ENCODE results near the gene RALGPS2. TPM values are rescaled to one million over a fixed set of nuclear protein-coding genes. Genes with fewer than 3 reads are reported as not detected.

The RALGPS2 gene
- polyA plus RNA-seq, 1 donor: 25.5 TPM

DNA sequence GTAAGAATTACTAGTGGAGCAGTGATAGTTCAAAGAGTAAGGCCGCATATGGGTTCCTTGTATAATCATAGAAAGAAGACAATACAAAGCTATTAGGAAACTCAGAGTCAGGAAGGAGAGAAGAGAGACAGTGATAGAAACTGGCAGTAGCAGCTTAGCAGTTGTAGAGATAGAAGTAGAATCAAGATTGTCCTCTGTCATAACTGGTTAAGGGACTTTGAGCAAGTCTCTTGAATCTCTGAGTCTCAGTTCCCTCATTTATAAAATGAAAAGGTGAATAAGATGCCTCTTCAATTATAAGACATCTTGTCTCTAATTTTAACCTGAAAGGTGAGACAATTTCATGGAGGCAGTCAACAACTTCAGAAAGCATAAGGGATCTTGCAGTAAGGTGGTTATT is 6.5 kb upstream of the RALGPS2 start:
- no peak for DNase-seq
- Histone ChIP-seq H3K27me3 (ENCODE audit: control insufficient read depth, insufficient read depth, low read length) (no peaks in the 10 kb centered on the region), H3K9me3 (ENCODE audit: control insufficient read depth, low read depth, low read length) (no peaks in the 10 kb centered on the region), H3K36me3 (ENCODE audit: control insufficient read depth, insufficient read depth, low read length) (no peaks in the 10 kb centered on the region), H3K4me3 (ENCODE audit: low read length) (no peak overlapping the region), H3K4me1 (ENCODE audit: control insufficient read depth, insufficient read depth, low read length) (no peaks in the 10 kb centered on the region), H3K27ac (ENCODE audit: low read length) (no peak overlapping the region)
- WGBS (ENCODE audit: insufficient coverage, low lambda C conversion rate): no CpG with 5 or more reads among the region's 1 CpG

- WGBS (ENCODE audit: insufficient coverage, low lambda C conversion rate): no CpG with 5 or more reads among the region's 3 CpGs
- no peaks in the 10 kb centered on the region for H3K27me3 ChIP-seq (ENCODE audit: control insufficient read depth, insufficient read depth, low read length)
- no peaks in the 10 kb centered on the region for H3K36me3 ChIP-seq (ENCODE audit: control insufficient read depth, insufficient read depth, low read length)
- no peaks in the 10 kb centered on the region for H3K9me3 ChIP-seq (ENCODE audit: control insufficient read depth, low read depth, low read length)
- peak in 1 of 2 donors; percentile 34 for DNase-seq
- no peak overlapping the region for H3K27ac ChIP-seq (ENCODE audit: low read length)
- peaks cover 9% of the 10 kb centered on the region for H3K4me1 ChIP-seq (ENCODE audit: control insufficient read depth, insufficient read depth, low read length)
- no peak overlapping the region for H3K4me3 ChIP-seq (ENCODE audit: low read length)
Measured at GRCh38 chr1:178723546-178723945, 1.5 kb upstream of the RALGPS2 start.

- H3K4me1 ChIP-seq (ENCODE audit: control insufficient read depth, insufficient read depth, low read length): peaks cover 9% of the 10 kb centered on the region
- no peaks in the 10 kb centered on the region for H3K36me3 ChIP-seq (ENCODE audit: control insufficient read depth, insufficient read depth, low read length)
- WGBS (ENCODE audit: insufficient coverage, low lambda C conversion rate): no CpG with 5 or more reads among the region's 5 CpGs
- no peaks in the 10 kb centered on the region for H3K27me3 ChIP-seq (ENCODE audit: control insufficient read depth, insufficient read depth, low read length)
- peak overlapping the region; percentile 83 for H3K4me3 ChIP-seq (ENCODE audit: low read length)
- no peaks in the 10 kb centered on the region for H3K9me3 ChIP-seq (ENCODE audit: control insufficient read depth, low read depth, low read length)
- no peak for DNase-seq
- peak overlapping the region; percentile 92 for H3K27ac ChIP-seq (ENCODE audit: low read length)
Measured at GRCh38 chr1:178724376-178724727, 692 bp upstream of the RALGPS2 start.

DNA sequence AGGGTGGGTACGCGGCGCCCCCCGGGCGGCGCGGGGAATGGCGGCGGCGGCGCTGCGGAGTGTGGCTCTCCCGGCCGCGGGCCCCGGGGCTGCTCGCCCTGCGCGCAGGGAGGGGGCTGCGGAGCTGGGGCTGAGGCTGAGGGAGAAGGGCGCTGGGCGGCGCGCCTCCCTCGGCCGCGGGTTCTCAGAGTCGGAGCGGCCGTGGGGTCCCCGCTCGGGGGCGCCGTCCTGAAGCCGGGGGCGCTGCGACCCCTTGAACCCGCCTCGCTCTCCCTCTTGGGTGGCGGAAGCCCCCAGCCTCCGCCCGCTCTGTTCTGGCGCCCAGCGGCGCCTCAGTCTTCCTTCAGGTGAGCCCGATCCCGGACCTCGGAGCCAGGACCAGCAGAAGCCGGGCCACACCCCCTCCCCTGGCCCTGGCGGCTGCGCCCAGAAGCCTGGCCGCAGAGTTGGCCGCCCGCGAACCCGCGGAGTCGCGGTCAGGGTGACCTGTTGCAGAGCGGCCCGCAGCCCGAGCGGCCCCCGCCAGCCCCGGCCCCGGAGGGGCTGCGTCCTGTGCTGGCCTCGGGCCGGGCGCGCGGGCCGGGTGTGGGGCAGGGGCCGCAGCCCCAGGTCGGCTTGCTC is 532 bp downstream of the RALGPS2 start:
- no peaks in the 10 kb centered on the region for H3K27me3 ChIP-seq (ENCODE audit: control insufficient read depth, insufficient read depth, low read length)
- no peaks in the 10 kb centered on the region for H3K9me3 ChIP-seq (ENCODE audit: control insufficient read depth, low read depth, low read length)
- peak overlapping the region; percentile 92 for H3K27ac ChIP-seq (ENCODE audit: low read length)
- peak in 1 of 2 donors; percentile 76 for DNase-seq
- no CpG with 5 or more reads among the region's 75 CpGs for WGBS (ENCODE audit: insufficient coverage, low lambda C conversion rate)
- H3K36me3 ChIP-seq (ENCODE audit: control insufficient read depth, insufficient read depth, low read length): no peaks in the 10 kb centered on the region
- H3K4me3 ChIP-seq (ENCODE audit: low read length): peak overlapping the region; percentile 83
- H3K4me1 ChIP-seq (ENCODE audit: control insufficient read depth, insufficient read depth, low read length): peaks cover 9% of the 10 kb centered on the region

DNA sequence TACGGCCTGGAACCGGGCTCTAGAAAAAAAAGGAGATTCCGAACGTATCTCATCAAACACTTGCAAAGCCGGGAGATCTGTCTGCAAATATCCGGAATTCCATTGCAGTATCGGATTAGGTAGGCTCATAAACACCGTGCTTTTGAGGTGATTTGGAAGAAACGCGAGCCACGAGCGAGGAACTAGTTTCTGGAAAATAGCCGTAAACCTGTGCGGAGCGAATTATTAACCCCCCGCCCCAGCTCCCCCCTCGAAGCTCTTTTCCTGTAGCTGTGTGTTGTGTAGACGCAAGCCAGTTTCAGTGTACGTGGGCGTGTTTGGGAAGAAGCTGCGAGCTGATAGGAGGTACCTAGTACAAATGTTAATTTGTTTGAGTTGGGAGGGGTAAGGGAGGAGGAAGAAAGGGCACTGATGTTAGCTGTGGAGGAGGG is 1.1 kb downstream of the RALGPS2 start:
- peak; percentile 91 to 95 for DNase-seq
- WGBS (ENCODE audit: insufficient coverage, low lambda C conversion rate): no CpG with 5 or more reads among the region's 21 CpGs
- H3K36me3 ChIP-seq (ENCODE audit: control insufficient read depth, insufficient read depth, low read length): no peaks in the 10 kb centered on the region
- peaks cover 9% of the 10 kb centered on the region for H3K4me1 ChIP-seq (ENCODE audit: control insufficient read depth, insufficient read depth, low read length)
- H3K9me3 ChIP-seq (ENCODE audit: control insufficient read depth, low read depth, low read length): no peaks in the 10 kb centered on the region
- peak overlapping the region; percentile 83 for H3K4me3 ChIP-seq (ENCODE audit: low read length)
- no peaks in the 10 kb centered on the region for H3K27me3 ChIP-seq (ENCODE audit: control insufficient read depth, insufficient read depth, low read length)
- peak overlapping the region; percentile 88 for H3K27ac ChIP-seq (ENCODE audit: low read length)

DNA sequence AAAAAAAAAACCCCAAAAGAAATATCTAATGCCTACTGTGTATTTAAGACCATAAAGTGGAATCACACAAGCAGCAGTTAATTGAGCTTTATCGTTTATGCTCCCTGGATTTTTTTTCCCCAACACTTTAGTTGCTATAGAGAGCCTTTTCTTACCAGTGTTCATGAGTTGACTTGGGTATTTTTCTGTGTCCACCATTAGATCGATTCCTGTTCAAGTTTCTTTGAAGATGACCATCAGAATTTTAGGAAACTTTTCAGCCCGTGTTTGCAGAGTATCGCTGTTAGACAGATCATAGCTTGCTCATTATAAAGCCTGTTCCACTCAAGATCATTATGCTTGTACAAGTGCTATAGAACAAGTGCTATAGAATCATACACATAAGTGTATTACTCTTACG is 1.5 kb downstream of the RALGPS2 start:
- no CpG with 5 or more reads among the region's 5 CpGs for WGBS (ENCODE audit: insufficient coverage, low lambda C conversion rate)
- no peaks in the 10 kb centered on the region for H3K9me3 ChIP-seq (ENCODE audit: control insufficient read depth, low read depth, low read length)
- H3K36me3 ChIP-seq (ENCODE audit: control insufficient read depth, insufficient read depth, low read length): no peaks in the 10 kb centered on the region
- peak overlapping the region; percentile 83 for H3K4me3 ChIP-seq (ENCODE audit: low read length)
- peaks cover 9% of the 10 kb centered on the region for H3K4me1 ChIP-seq (ENCODE audit: control insufficient read depth, insufficient read depth, low read length)
- H3K27me3 ChIP-seq (ENCODE audit: control insufficient read depth, insufficient read depth, low read length): no peaks in the 10 kb centered on the region
- no peak for DNase-seq
- H3K27ac ChIP-seq (ENCODE audit: low read length): peak overlapping the region; percentile 88

- Histone ChIP-seq H3K27me3 (ENCODE audit: control insufficient read depth, insufficient read depth, low read length) (no peaks in the 10 kb centered on the region), H3K36me3 (ENCODE audit: control insufficient read depth, insufficient read depth, low read length) (no peaks in the 10 kb centered on the region), H3K9me3 (ENCODE audit: control insufficient read depth, low read depth, low read length) (no peaks in the 10 kb centered on the region), H3K27ac (ENCODE audit: low read length) (peak overlapping the region; percentile 88), H3K4me1 (ENCODE audit: control insufficient read depth, insufficient read depth, low read length) (peaks cover 9% of the 10 kb centered on the region), H3K4me3 (ENCODE audit: low read length) (peak overlapping the region; percentile 83)
- DNase-seq: peak in 1 of 2 donors; percentile 13
- 56% methylated on average over 4 of the region's 11 CpGs for WGBS (ENCODE audit: insufficient coverage, low lambda C conversion rate)
Measured at GRCh38 chr1:178727014-178727895, 2.2 kb downstream of the RALGPS2 start.

DNA sequence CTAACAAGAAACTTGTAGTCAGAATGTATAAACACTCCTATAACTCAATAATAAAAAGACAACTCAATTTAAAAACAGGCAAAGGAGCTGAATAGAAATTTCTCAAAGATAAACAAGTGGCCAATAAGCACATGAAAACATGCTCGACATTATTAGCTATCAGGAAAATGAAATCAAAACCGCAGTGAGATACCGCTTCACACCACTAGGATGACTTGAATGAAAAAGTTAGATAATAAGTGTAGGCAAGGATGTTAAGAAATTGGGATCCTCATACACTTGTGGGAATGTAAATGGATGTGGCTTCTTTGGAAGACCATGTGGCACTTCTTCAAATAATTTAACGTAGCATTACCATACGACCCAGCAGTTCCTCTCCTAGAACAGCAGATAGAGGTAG is 8.9 kb downstream of the RALGPS2 start:
- 100% methylated on average over 3 of the region's 5 CpGs for WGBS (ENCODE audit: insufficient coverage, low lambda C conversion rate)
- peaks cover 6% of the 10 kb centered on the region for H3K36me3 ChIP-seq (ENCODE audit: control insufficient read depth, insufficient read depth, low read length)

GRCh38 chr1:178738780-178739179 is 13.7 kb downstream of the RALGPS2 start:
- Histone ChIP-seq H3K27ac (ENCODE audit: low read length) (no peak overlapping the region), H3K36me3 (ENCODE audit: control insufficient read depth, insufficient read depth, low read length) (peaks cover 12% of the 10 kb centered on the region), H3K27me3 (ENCODE audit: control insufficient read depth, insufficient read depth, low read length) (no peaks in the 10 kb centered on the region), H3K9me3 (ENCODE audit: control insufficient read depth, low read depth, low read length) (no peaks in the 10 kb centered on the region), H3K4me1 (ENCODE audit: control insufficient read depth, insufficient read depth, low read length) (no peaks in the 10 kb centered on the region), H3K4me3 (ENCODE audit: low read length) (no peak overlapping the region)
- DNase-seq: no peak
- WGBS (ENCODE audit: insufficient coverage, low lambda C conversion rate): 100% methylated on average over 1 of the region's 1 CpG

More for the DNA sequence above, 8.9 kb downstream of the RALGPS2 start:
- Histone ChIP-seq H3K27ac (ENCODE audit: low read length) (no peak overlapping the region), H3K4me1 (ENCODE audit: control insufficient read depth, insufficient read depth, low read length) (no peaks in the 10 kb centered on the region), H3K27me3 (ENCODE audit: control insufficient read depth, insufficient read depth, low read length) (no peaks in the 10 kb centered on the region), H3K4me3 (ENCODE audit: low read length) (no peak overlapping the region), H3K9me3 (ENCODE audit: control insufficient read depth, low read depth, low read length) (no peaks in the 10 kb centered on the region)
- DNase-seq: no peak

DNA sequence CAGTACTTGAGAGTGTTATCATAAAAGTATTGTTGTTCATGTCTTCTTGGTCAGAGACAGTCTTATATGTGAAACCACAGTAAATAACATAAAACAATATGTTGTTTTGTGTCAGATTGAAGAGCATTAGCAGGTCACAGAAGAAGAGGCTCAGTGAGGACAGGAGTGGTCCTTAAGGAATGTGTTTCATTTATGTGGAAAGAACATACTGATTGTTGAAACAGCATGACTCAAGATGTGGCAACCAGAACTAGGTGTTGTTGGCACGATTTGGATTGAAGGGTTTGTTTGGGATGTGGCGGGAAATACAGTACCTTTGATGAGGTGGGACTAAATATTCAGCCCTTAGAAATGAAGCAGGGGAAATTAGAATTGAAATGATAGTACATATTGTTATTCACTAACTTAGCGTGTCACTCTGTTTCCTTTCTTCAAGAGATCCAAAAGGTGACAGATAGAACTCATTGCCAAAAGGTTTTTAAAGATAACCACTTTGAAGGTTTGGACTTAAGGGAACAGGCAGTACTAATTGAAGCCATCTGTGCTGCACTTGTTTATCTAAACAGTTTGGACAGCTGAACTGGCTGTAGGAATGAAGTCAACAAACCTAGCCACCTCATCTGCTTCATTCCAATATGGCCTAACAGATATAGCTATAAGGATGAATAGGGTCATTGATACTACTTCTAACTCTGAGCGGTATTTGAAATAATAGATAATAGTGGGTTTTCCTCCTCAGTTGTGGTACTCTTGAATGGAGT is 14.4 kb downstream of the RALGPS2 start:
- DNase-seq: no peak
- H3K4me3 ChIP-seq (ENCODE audit: low read length): no peak overlapping the region
- H3K27ac ChIP-seq (ENCODE audit: low read length): no peak overlapping the region
- H3K27me3 ChIP-seq (ENCODE audit: control insufficient read depth, insufficient read depth, low read length): no peaks in the 10 kb centered on the region
- H3K4me1 ChIP-seq (ENCODE audit: control insufficient read depth, insufficient read depth, low read length): no peaks in the 10 kb centered on the region
- WGBS (ENCODE audit: insufficient coverage, low lambda C conversion rate): 100% methylated on average over 3 of the region's 4 CpGs
- H3K36me3 ChIP-seq (ENCODE audit: control insufficient read depth, insufficient read depth, low read length): peaks cover 12% of the 10 kb centered on the region
- no peaks in the 10 kb centered on the region for H3K9me3 ChIP-seq (ENCODE audit: control insufficient read depth, low read depth, low read length)
